Measurements from ENCODE around the gene ARL3.

DNA sequence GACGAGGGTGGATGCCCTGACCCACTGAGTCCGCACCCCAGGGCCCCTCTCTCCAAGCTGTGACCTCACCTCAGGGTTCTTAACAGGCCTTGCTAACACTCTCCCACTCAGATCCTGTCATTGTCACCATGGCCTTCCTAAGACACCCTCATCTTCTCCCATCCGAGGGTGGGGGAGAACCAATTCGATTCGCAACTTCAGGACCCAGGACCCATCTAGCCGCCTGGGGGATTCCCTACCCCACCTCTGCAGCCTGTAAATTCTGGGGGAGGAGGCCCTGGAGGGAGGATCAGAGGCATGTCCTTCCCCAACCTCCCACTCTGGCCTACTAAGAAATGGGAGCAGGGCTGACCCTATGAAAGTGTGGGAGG is 52.6 kb downstream of the ARL3 start:
- TF ChIP-seq CTCF (IDR thresholded peaks at IDR 0.05; ENCODE audit: low read depth, low read length) = no peak
- TF ChIP-seq POLR2A (IDR thresholded peaks at IDR 0.05; ENCODE audit: extremely low read depth, insufficient read length) = no peak
- TF ChIP-seq, protein P1, sequence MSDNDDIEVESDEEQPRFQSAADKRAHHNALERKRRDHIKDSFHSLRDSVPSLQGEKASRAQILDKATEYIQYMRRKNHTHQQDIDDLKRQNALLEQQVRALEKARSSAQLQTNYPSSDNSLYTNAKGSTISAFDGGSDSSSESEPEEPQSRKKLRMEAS (IDR thresholded peaks at IDR 0.05; ENCODE audit: low read depth, low read length) = no peak

Measured in NB4 (cell line).